Panc1 (cell line): Measurements from ENCODE around the gene FHIT. TPM values are rescaled to one million over a fixed set of nuclear protein-coding genes. Genes with fewer than 3 reads are reported as not detected.

Experiments used
- ATAC-seq: fragments of 200-7000 bp; cut with Tn5 transposase; 2 replicates; pipeline ENCODE4 v1.9.1; 2020; ENCODE audit warnings: mild to moderate bottlenecking, moderate library complexity
- BruUV-seq: library from RNA; stranded (reverse); fragments of 400-500 nt; replicated peaks from 2 replicates; lab custom pipeline; 2021; lab: Mats Ljungman, UMichigan
- CTCF ChIA-PET: fragments of 300-600 bp; sonication (Branson Sonifier 250); formaldehyde crosslinking; loops from one replicate; lab custom pipeline; 2022; ENCODE audit warnings: antibody characterized with exemption; lab: Charles Lee
- POLR2A ChIA-PET: fragments of 300-600 bp; sonication (Branson Sonifier 250); formaldehyde crosslinking; loops from one replicate; lab custom pipeline; 2022; ENCODE audit warnings: antibody characterized with exemption; lab: Charles Lee
- DNase-seq: peaks from one replicate; pipeline ENCODE4 v3.0.0-alpha.2; 2010; ENCODE audit warnings: low read depth, low spot score
- H3K27ac ChIP-seq: 2 replicates; pipeline ENCODE4 v1.5.1; 2011; ENCODE audit warnings: mild to moderate bottlenecking, low read length, inconsistent platforms
- H3K27me3 ChIP-seq: fragments of 200-500 bp; sonication (Bioruptor generic); 2 replicates; pipeline ENCODE4 v1.6.0; 2014; ENCODE audit warnings: low read length, inconsistent platforms; ENCODE audit not compliant: control insufficient read depth, insufficient read depth
- H3K36me3 ChIP-seq: fragments of 200-500 bp; sonication (Bioruptor generic); 2 replicates; pipeline ENCODE4 v1.5.1; 2014; ENCODE audit warnings: inconsistent platforms, mild to moderate bottlenecking, low read length, moderate library complexity; ENCODE audit not compliant: control insufficient read depth, insufficient read depth
- H3K4me1 ChIP-seq: 2 replicates; pipeline ENCODE4 v1.5.1; 2011; ENCODE audit warnings: inconsistent platforms, mild to moderate bottlenecking, low read length, moderate library complexity; ENCODE audit not compliant: control insufficient read depth, insufficient read depth
- H3K4me3 ChIP-seq, 2 experiments: 2 replicates each; pipeline ENCODE4 v1.5.1; 2011 to 2012; ENCODE audit warnings: low read depth in 2 of 2, low read length in 2 of 2, mild to moderate bottlenecking in 2 of 2, inconsistent platforms in 1 of 2, moderate library complexity in 1 of 2
- H3K9me3 ChIP-seq: fragments of 200-500 bp; sonication (Bioruptor generic); 2 replicates; pipeline ENCODE4 v1.5.1; 2014; ENCODE audit warnings: low read depth, mild to moderate bottlenecking, inconsistent platforms, low read length, moderate library complexity; ENCODE audit not compliant: control insufficient read depth, insufficient read depth
- CTCF ChIP-seq: fragments of 450-650 bp; IDR thresholded peaks from 2 replicates; pipeline ENCODE4 v1.5.1; 2017; ENCODE audit warnings: mild to moderate bottlenecking
- POLR2AphosphoS5 ChIP-seq: IDR thresholded peaks from 2 replicates; pipeline ENCODE4 v1.6.1; 2012; ENCODE audit warnings: mild to moderate bottlenecking, low read depth, low read length, moderate library complexity
- SIN3A ChIP-seq: IDR thresholded peaks from 2 replicates; pipeline ENCODE4 v1.6.1; 2012; ENCODE audit warnings: low read depth, mild to moderate bottlenecking, low read length, moderate library complexity, borderline replicate concordance; ENCODE audit not compliant: insufficient read depth
- TCF7L2 ChIP-seq: IDR thresholded peaks from 2 replicates; pipeline ENCODE4 v1.6.1; 2011; ENCODE audit warnings: mild to moderate bottlenecking, low read depth, low read length, inconsistent platforms
- in situ Hi-C: cut with HindIII; loops from 2 replicates; pipeline ENCODE4 v1.10.0; 2016; ENCODE audit warnings: low sequenced_read_pairs, low pct_unique_long_range_greater_than_20kb
- intact Hi-C: fragments of 100-400 bp; cut with micrococcal nuclease; formaldehyde crosslinking; loops from one replicate; pipeline ENCODE4 v1.10.0; 2022; ENCODE audit not compliant: unreplicated experiment
- total RNA-seq: library from RNA; stranded (reverse); gene quantifications from one replicate; pipeline ENCODE4 v1.2.1, GENCODE V29; 2021; ENCODE audit not compliant: unreplicated experiment
- TF ChIP-seq, protein P1 (sequence below), 2 experiments: IDR thresholded peaks; 2 replicates each; pipeline ENCODE4 v1.6.1; 2011 to 2012; ENCODE audit warnings: low read depth in 2 of 2, control low read depth in 1 of 2, low read length in 1 of 2, mild to moderate bottlenecking in 1 of 2, moderate library complexity in 1 of 2; ENCODE audit not compliant: insufficient read depth in 1 of 2

Gene FHIT
- total RNA-seq, 1 experiment from 2014 or later = 2.2 TPM

DNA sequence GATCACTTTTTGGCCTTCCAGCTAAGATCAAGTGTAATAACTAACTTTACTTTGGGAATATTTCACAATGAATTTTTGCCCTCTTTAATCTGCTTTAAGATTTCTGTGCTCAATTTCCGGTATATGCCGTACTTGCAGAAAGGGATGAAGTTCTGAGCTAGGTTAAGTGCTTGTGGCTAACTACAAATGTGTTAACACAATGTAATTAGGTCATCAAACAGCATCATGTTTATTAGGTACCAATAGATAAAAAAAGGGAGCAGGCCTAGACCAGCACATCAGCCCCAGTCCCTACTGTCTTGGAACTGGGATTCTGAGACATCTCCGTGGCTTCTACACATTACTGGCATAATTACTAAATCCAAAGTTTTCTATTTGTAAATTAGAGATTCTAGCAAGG, 1268.7 kb downstream of the FHIT start:
- no peaks in the 10 kb centered on the region for H3K4me1 ChIP-seq
- POLR2A ChIA-PET = no interaction called here
- in situ Hi-C loops = no loop called here
- CTCF ChIA-PET = no interaction called here
- intact Hi-C loops = no loop called here
- TF ChIP-seq TCF7L2 = no peak
- no peak for TF ChIP-seq POLR2AphosphoS5
- no peak for TF ChIP-seq SIN3A
- TF ChIP-seq, protein P1, sequence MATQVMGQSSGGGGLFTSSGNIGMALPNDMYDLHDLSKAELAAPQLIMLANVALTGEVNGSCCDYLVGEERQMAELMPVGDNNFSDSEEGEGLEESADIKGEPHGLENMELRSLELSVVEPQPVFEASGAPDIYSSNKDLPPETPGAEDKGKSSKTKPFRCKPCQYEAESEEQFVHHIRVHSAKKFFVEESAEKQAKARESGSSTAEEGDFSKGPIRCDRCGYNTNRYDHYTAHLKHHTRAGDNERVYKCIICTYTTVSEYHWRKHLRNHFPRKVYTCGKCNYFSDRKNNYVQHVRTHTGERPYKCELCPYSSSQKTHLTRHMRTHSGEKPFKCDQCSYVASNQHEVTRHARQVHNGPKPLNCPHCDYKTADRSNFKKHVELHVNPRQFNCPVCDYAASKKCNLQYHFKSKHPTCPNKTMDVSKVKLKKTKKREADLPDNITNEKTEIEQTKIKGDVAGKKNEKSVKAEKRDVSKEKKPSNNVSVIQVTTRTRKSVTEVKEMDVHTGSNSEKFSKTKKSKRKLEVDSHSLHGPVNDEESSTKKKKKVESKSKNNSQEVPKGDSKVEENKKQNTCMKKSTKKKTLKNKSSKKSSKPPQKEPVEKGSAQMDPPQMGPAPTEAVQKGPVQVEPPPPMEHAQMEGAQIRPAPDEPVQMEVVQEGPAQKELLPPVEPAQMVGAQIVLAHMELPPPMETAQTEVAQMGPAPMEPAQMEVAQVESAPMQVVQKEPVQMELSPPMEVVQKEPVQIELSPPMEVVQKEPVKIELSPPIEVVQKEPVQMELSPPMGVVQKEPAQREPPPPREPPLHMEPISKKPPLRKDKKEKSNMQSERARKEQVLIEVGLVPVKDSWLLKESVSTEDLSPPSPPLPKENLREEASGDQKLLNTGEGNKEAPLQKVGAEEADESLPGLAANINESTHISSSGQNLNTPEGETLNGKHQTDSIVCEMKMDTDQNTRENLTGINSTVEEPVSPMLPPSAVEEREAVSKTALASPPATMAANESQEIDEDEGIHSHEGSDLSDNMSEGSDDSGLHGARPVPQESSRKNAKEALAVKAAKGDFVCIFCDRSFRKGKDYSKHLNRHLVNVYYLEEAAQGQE (IDR thresholded peaks at IDR 0.05; ENCODE audit: insufficient read depth in 1 of 2, low read depth in 2 of 2, low read length in 1 of 2) = no peak
- no peak for TF ChIP-seq CTCF
- H3K4me3 ChIP-seq = no peak overlapping the region
- H3K36me3 ChIP-seq = no peaks in the 10 kb centered on the region
- no peaks in the 10 kb centered on the region for H3K27me3 ChIP-seq
- DNase-seq (no peak), ATAC-seq (no peak)
- H3K27ac ChIP-seq = no peak overlapping the region
- BruUV-seq = no TSS peak
- H3K9me3 ChIP-seq = no peaks in the 10 kb centered on the region

DNA sequence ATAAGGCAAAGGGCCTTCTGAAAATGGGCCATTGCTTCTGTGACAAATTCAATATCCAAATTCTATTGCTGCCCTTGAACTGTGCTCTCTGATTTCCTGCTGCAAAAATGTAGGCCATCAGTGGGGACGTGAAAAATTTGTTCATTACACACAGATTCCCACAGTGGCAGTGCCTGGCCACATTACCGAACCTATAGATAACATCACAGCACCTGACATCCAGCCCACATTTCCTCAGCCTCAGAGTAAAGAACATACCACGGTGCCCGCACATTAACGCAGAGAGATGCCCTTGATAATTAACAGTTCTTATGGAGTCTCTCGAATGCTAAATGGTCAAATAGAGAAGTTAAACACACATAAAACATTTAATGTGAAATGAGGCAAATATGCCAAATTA, 1269.9 kb downstream of the FHIT start:
- no peaks in the 10 kb centered on the region for H3K9me3 ChIP-seq
- ATAC-seq (no peak), DNase-seq (no peak)
- in situ Hi-C loops = no loop called here
- no peak for TF ChIP-seq TCF7L2
- no peak for TF ChIP-seq SIN3A
- TF ChIP-seq CTCF = no peak
- TF ChIP-seq POLR2AphosphoS5 = no peak
- TF ChIP-seq, protein P1 (IDR thresholded peaks at IDR 0.05; ENCODE audit: insufficient read depth in 1 of 2, low read depth in 2 of 2, low read length in 1 of 2) = no peak
- intact Hi-C loops = no loop called here
- POLR2A ChIA-PET = no interaction called here
- H3K27ac ChIP-seq = no peak overlapping the region
- CTCF ChIA-PET = no interaction called here
- H3K36me3 ChIP-seq = no peaks in the 10 kb centered on the region
- no TSS peak for BruUV-seq
- H3K27me3 ChIP-seq = no peaks in the 10 kb centered on the region
- H3K4me1 ChIP-seq = no peaks in the 10 kb centered on the region
- no peak overlapping the region for H3K4me3 ChIP-seq
